SW 1271 (cell line): Measurements from ENCODE around the gene ZFY.
"Not testable (repeated sequence)": the region's sequence is repeated elsewhere in the genome, so short reads cannot be mapped to it uniquely, and the experiment has no call there.

Experiments
- DNase-seq, 2 experiments: peaks; one replicate each; lab custom pipeline; 2025; lab: John Stamatoyannopoulos, UW

ZFY gene

DNA sequence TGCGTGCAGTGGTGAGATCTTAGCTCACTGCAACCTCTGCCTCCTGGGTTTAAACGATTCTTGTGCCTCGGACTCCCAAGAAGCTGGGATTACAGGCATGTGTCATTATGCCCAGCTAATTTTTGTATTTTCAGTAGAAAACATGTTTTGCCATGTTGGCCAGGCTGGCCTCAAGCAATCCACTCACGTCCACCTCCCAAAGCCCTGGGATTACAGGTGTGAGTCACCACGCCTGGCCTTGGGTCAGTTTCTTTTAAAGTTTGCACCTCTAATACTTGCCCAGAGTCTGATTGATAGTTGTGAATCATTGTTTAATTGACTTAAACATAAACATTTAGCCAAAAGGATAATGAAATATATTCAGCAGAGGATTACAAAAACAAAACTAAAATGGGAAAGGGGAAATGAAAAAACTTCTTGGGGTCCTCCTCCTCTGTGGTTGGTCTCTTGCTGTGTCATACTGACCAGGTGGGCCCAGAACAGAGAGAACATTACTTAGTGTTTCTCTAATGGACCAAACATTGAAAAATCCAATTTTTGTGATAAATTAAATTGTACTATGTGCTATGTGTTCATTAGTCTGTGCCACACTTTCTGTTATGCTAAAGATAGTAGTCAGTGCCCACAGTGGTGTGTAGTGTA lies 38.0 kb downstream of the ZFY start:
- DNase-seq, result no peak

DNA sequence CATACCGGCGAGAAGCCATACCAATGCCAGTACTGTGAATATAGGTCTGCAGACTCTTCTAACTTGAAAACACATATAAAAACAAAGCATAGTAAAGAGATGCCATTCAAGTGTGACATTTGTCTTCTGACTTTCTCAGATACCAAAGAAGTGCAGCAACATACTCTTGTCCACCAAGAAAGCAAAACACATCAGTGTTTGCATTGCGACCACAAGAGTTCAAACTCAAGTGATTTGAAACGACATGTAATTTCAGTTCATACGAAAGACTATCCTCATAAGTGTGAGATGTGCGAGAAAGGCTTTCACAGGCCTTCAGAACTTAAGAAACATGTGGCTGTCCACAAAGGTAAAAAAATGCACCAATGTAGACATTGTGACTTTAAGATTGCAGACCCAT lies 44.1 kb downstream of the ZFY start:
- no peak for DNase-seq

DNA sequence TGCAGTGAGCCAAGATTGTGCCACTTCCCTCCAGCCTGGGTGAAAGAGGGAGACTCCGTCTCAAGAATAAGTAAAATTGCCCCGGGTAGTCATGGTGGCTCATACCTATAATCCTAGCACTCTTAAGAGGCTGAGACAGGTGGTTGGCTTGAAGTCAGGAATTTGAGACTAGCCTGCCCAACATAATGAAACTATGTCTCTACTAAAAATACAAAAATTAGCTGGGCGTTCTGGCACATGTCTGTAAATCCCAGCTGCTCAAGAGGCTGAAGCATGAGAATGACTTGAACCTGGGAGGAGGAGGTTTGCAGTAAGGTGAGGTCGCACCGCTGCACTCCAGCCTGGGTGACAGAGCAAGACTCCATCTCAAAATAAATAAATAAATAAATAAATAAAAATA lies 49.3 kb downstream of the ZFY start:
- DNase-seq, result no peak

DNA sequence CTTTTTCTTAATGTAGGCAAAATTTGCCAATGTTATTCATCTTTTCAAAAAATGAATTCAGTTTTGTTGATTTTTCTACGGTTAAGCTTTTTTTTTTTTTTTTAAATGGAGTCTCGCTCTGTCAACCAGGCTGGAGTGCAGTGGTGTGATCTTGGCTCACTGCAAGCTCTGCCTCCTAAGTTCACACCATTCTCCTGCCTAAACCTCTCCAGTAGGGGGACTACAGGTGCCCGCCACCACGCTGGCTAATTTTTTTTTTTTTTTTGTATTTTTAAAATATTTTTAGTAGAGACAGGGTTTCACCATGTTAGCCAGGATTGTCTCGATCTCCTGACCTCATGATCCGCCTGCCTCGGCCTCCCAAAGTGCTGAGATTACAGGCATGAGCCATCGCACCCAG lies 52.0 kb downstream of the ZFY start:
- DNase-seq, result not testable (repeated sequence)

GRCh38 chrY:2997369-2997768 lies 62.2 kb downstream of the ZFY start:
- DNase-seq, result not testable (repeated sequence)

DNA sequence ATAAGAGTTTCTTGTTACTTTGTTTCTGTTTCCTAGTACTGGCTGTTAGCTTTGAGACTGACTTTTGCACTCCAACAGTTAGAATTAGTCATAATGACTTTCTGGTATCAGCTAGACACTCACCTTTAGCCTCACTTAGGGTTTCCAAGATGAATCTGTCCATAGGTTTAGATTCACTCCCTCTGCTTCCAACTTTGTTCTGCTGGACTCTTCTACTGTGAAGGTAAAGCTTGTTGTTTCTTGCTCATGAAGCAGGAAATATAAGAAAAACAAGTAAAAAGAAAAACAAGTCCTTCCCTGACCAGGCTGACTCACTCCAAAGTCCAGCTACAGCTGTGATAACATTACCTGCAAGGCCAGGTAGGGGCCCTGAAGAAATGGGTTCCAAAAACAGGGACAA lies 67.0 kb downstream of the ZFY start:
- no peak for DNase-seq

DNA sequence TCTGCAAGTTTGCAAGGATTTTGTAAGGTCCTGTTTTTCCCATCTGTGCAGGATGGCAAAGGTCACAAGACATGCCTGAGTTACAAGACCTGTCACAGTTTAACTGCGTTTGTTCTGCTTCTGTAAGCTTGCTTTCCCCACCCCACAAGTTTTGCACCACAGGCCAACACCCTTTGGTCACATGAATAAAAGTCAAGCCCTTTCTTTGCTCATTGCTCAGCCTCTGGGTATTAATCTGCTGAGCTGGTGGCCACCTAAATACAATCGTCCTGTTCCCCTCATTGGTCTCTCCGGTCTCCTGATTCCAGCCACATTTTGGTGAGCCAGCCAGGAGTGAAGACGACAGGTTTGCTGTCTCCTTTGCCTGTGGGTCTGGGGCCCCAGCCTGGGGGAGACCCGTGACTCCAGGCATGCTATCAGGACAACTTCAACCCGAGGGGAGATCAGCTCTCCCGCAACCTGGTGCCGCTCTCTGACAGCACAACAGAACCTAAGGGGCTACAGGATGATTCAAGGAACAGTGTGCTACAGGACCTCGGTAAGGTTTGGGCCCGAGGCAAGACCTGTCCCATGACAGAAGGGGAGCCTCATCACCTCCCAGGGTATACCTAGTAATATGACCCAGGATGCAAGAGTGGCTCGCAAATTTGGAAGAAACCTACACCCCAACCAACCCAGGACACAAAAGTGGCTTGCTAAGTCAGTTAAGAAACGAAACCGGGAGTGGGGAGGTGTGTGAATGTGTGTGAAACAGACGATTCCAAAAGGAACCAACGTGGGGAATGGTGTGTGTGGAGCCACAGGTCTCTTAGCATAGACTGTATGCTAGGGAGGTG lies 67.7 kb downstream of the ZFY start:
- no peak for DNase-seq

- no peak for DNase-seq
Measured at GRCh38 chrY:3003516-3003830, 68.3 kb downstream of the ZFY start.

DNA sequence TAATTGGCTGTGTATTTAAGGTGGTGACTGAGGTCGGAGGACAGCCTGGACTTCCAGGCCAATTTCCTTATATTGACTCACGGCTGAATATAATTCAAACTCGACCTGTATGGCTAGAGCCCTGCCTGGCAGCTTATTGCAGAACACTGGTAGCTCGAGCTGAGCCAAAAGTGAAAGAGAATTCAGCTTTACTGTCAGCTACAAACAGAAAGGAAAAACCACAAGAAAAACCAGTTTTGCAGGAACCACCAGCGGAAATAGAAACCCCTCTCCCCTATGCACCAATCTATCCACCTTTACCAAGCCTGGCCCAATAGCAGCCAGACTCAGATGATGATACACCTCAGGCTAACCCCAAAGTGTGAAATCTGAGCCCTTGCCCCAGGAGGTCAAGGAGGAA lies 68.7 kb downstream of the ZFY start:
- DNase-seq, result no peak

- DNase-seq, result not testable (repeated sequence)
Measured at GRCh38 chrY:3006031-3006430, 70.8 kb downstream of the ZFY start.

GRCh38 chrY:3007967-3008366 lies 72.8 kb downstream of the ZFY start:
- DNase-seq, result no peak

- no peak for DNase-seq
Measured at GRCh38 chrY:3012226-3012625, 77.0 kb downstream of the ZFY start.

DNA sequence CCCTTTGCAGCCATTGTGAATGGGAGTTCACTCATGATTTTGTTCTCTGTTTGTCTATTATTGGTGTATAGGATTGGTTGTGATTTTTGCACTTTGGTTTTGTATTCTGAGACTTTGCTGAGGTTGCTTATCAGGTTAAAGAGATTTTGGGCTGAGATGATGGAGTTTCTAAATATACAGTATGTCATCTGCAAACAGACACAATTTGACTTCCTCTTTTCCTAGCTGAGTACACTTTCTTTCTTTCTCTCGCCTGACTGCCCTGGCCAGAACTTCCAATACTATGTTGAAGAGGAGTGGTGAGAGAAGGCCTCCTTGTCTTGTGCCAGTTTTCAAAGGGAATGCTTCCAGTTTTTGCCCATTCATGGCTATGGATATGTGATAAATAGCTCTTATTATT lies 81.4 kb downstream of the ZFY start:
- DNase-seq, result no peak

GRCh38 chrY:3018546-3018945 lies 83.4 kb downstream of the ZFY start:
- no peak for DNase-seq

- DNase-seq, result no peak
Measured at GRCh38 chrY:3019584-3019983, 84.4 kb downstream of the ZFY start.

- DNase-seq, result no peak
Measured at GRCh38 chrY:3021176-3021575, 86.0 kb downstream of the ZFY start.

DNA sequence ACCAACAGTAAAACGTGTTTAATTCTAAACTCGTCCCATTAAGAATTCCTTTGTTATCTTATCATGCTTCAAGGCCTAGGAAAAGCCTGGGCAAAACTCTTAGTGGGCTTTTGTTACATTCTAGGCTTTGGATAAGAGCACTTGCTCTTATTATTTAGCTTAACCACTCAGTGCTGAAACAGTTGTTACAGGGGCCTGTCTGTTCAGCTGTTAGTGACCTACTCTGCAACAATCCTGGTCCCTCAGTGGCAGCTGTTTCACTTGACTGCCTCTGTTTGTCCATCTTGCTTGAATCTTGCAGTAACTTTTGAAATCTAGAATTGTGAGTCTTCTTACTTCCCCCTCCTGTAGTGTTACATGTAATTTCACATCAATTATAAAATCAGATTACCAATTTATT lies 88.4 kb downstream of the ZFY start:
- no peak for DNase-seq

DNA sequence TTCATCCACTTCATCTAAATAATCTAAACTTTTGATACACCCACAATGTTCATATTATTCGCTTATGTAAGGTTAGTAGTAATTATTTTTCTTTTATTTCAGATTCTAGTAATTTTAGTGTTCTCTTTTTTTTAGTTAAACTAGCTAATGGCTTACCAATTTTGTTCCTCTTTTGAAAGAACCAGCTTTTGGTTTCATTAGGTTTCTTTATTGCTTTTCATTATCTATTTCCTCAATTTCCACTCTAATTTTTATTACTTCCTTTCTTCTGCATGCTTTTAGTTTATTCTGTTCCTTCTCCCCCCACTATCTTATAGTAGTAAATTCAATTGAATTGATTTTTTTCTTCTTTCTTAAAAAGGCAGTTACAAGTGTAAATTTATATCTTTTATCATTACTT lies 90.2 kb downstream of the ZFY start:
- no peak for DNase-seq
